GM13977 (cell line): ENCODE results near the gene RNFT2.

Source experiments
- DNase-seq: peaks from one replicate; pipeline ENCODE4 v3.0.0; 2012; ENCODE audit warnings: low spot score
- CTCF ChIP-seq: IDR thresholded peaks from 2 replicates; pipeline ENCODE4 v1.5.1; 2012; ENCODE audit warnings: mild to moderate bottlenecking, control low read depth; ENCODE audit not compliant: insufficient read depth; ENCODE audit errors: extremely low read depth, missing control alignments
- in situ Hi-C: fragments of 300-500 bp; cut with MboI; formaldehyde crosslinking; loops from one replicate; pipeline ENCODE4 v1.12.0; 2022; ENCODE audit warnings: low sequenced_read_pairs, low pct_unique_long_range_greater_than_20kb, mixed read lengths, inconsistent platforms; ENCODE audit not compliant: unreplicated experiment

Gene RNFT2

GRCh38 chr12:116698554-116699075 lies 39.5 kb upstream of the RNFT2 start:
- DNase-seq: no peak
- TF ChIP-seq CTCF: no peak
- in situ Hi-C loops: no loop called here

- in situ Hi-C loops: loop anchor here (25.0 kb wide), 1 partner anchor 412 kb away; no protein-coding TSS in a partner anchor
- DNase-seq: no peak
- TF ChIP-seq CTCF: no peak
Measured at GRCh38 chr12:116700066-116700465, 38.0 kb upstream of the RNFT2 start.

GRCh38 chr12:116701432-116701831 lies 36.7 kb upstream of the RNFT2 start:
- in situ Hi-C loops: loop anchor here (25.0 kb wide), 1 partner anchor 411 kb away; no protein-coding TSS in a partner anchor

GRCh38 chr12:116703214-116703795 lies 34.8 kb upstream of the RNFT2 start:
- peak; percentile 91 for TF ChIP-seq CTCF
- in situ Hi-C loops: loop anchor here (25.0 kb wide), 1 partner anchor 409 kb away; no protein-coding TSS in a partner anchor
- peak; percentile 65 for DNase-seq

More at GRCh38 chr12:116701432-116701831, 36.7 kb upstream of the RNFT2 start:
- no peak for TF ChIP-seq CTCF
- no peak for DNase-seq

- in situ Hi-C loops: loop anchor here (25.0 kb wide), 1 partner anchor 405 kb away; no protein-coding TSS in a partner anchor
- no peak for TF ChIP-seq CTCF
- DNase-seq: no peak
Measured at GRCh38 chr12:116707751-116708150, 30.4 kb upstream of the RNFT2 start.

- in situ Hi-C loops: loop anchor here (25.0 kb wide), 1 partner anchor 403 kb away; no protein-coding TSS in a partner anchor
- DNase-seq: peak; percentile 53
- peak; percentile 72 for TF ChIP-seq CTCF
Measured at GRCh38 chr12:116708826-116709756, 29.0 kb upstream of the RNFT2 start.
